GM19455 (cell line): ENCODE data around the gene STX18.
"Not testable (repeated sequence)": the region's sequence is repeated elsewhere in the genome, so short reads cannot be mapped to it uniquely, and the experiment has no call there.

Experiments used
- ATAC-seq: cut with Tn5 transposase; IDR thresholded peaks from one replicate; pipeline ENCODE4 v1.9.1; 2021; ENCODE audit not compliant: unreplicated experiment

Gene STX18

GRCh38 chr4:4422117-4422516, 119.7 kb downstream of the STX18 start:
- ATAC-seq = not testable (repeated sequence)

DNA sequence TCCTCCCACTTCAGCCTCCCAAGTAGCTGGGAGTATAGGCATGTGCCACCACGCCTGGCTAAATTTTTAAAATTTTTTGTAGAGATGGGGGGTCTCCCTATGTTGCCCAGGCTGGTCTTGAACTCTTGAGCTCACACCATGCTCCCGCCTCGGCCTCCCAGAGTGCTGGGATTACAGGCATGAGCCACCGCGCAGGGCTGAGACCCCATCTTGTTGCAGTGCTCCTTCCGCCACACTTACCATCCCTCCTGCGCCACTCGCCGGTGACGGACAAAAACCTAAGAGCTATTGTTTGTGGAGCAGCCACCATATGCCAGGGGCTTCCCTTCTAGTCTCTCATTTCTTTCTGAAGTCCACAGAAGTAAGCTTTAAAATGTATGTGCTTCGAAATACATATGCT, 120.5 kb downstream of the STX18 start:
- no peak for ATAC-seq

DNA sequence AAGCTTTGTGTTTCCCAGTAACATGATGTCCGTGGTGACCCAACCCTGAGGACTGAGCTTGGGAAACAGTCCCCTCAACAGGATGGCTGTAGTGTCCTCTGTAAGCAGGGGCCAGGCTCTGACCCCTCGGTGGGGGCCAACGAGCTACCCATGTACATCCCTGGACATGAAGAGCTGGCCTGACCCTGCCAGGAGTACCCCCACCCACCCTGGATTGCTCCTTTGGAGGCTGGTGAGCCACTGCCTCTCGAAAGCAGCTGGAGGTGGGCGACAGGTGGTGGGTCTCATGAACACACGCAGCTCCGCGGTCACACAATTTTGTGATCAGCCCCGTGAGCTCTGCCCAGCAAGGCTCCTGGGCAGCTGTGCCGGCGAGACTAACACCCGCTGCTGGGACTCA, 121.4 kb downstream of the STX18 start:
- no peak for ATAC-seq

- no peak for ATAC-seq
These were observed 122.0 kb downstream of the STX18 start for GRCh38 chr4:4419896-4420295.

DNA sequence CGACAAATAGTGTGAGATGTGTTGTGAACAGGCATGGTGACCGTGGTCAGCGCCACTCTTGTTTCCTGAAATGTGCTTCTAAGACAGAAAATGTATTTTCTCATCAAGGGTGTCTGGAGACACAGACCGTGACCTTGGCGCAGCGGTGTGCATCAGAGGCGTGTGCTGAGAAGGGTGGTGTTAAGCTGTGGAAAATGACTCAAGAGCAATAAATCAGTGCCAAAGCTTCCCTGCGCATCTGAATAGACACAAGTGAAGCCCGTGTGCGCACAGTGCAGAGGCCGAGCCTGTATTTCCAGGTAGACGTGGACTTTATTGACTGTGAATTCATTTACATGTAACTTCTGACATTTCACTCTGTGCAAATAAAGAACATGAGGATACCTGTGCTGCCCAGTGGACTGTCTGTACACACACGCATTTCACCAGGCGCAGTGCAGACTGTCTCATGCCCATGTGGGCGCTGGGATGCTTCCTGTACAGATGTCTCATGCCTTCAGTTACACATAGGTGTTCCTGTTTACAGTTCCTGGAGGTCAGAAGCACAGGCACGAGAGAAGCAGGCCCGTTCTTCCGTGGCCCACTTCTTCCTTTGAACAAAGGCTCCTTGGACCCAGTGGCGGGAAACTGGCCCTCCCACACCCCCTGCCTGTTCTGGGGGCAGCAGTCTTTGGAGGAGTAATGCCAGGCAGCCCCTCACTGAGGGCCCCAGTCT, 123.0 kb downstream of the STX18 start:
- ATAC-seq = no peak

DNA sequence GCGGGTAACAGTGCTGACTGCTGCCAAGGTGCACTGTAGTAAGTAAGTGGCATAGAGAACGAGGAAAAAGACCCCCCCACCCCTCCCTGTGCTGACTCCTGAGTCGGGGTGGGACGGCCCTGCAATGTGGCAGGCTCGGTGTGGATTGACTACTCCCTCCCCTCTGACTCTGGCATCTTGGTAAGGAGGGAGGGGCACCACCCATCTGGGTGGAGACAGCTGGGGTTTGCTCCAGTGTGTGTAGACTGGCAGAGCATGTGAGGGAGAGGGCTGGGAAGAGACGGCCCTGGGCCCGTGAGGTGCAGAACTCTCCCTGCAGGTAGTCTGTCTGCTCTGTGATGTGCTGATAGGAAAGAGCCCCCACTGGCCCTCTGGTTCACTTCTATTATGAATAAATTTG, 124.0 kb downstream of the STX18 start:
- no peak for ATAC-seq

- no peak for ATAC-seq
These were observed 124.9 kb downstream of the STX18 start for GRCh38 chr4:4416981-4417380.

DNA sequence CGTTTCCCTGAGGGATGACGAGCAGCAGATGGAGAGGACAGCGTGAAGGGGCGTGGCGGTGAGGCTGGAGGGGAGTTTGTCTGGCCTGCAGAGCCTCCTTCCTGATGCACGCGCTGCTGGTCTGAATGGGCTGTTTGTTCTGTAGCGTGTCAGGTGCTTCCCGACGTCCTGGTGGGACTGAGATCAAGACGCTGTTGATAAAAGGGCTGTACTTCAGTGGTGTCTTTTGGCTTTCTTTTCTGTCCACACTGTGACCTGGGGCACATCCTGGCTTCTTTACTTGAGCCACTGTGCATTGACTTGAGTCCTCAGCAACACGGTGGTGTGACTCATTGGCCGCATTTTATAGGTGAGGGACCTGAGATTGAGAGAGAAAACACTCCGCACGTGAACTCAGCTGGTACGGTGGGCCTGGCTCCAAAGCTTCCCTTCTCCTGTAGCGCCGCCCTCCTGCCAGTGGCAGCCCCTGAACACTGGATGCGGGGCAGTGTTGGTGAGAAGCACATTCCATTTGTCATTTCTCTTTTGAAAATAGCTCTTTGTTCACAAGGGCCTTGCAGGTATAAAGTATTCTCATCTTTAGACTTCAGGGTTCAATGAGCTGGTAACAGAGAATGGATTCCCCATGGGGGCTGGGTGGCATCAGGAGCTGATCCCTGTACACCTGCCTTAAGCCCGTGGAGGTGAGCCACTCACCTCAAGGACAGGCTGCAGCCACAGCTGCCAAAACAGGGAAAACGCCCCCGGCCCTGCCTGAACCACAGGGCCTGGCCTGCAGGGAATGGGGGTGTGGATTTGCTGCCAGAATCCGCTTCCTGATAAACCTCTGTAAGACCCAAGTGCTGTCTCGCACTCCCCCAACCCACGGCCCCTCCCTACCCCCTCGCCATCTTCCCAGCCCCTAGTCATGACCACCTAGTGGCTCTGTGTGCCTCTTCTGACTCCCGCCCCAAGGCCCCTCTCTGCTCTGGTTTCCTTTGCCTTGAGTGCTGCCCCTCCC, 125.7 kb downstream of the STX18 start:
- ATAC-seq = no peak

DNA sequence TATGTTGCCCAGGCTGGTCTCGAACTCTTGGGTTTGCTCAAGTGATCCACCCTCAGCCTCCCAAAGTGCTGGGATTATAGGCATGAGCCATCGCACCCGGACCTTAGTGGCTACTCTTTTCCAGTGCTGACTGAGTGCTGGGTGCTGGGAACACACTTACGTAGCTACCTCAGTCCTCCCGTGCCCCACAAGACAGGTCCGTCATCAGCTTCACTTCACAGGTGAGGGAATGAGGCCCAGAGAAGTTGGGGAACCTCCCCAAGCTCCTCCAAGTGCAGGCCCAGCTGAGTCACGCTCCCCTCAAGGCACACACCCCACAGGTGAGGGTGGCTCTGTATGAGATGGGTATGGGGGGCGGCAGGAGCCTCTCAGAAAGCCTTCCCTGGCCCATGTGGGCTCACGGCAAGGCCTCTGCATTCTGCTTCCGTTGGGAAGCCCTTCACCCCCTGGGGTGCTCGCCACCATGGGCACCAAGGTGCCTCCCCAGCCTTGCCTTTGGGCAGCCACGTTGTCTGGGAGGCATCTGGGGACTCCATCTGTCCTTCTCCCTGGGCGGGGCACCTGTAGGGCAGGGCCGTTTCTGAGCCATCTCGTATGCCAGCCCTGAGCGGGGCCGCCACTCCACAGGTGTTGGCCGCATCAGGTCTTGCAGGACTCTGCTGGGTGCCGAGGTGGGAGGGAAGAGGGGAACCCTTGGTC, 126.6 kb downstream of the STX18 start:
- ATAC-seq = no peak

DNA sequence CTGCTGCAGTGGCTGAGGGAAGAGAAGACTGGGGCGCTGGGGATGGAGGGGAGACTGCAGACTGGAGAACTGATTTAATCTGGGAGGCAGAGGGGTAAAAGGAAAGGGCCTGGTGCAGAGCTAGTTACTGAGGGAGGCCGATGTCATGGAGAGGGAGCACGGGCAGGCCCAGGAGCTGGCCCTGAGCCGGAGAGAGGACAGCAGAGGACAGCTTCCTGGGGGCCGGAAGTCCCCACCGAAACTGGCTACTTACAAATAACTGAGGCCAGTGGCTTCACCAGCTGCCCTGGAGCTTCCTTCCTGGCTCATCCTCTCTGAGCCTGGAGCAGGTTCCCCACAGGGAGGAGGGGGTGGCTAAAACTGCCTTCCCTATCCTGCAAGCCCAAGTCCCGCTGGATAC, 128.0 kb downstream of the STX18 start:
- no peak for ATAC-seq

DNA sequence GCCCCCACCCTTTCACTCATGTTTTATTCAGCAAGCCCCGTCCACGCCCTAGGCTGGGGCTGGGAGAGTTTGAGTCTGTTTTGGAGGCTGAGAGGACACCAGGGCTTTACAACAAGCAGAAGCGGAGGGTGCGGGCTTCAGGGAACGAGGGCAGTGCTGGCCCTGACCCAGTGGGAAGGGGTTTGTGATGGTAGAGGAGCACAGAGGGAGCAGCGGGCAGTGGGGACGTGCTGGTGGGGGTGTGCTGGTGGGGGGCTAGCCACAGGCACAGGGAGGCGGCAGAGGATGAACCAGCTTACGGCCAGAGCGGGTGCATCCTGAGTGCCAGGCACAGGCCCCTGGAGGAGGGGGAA, 128.5 kb downstream of the STX18 start:
- ATAC-seq = no peak

DNA sequence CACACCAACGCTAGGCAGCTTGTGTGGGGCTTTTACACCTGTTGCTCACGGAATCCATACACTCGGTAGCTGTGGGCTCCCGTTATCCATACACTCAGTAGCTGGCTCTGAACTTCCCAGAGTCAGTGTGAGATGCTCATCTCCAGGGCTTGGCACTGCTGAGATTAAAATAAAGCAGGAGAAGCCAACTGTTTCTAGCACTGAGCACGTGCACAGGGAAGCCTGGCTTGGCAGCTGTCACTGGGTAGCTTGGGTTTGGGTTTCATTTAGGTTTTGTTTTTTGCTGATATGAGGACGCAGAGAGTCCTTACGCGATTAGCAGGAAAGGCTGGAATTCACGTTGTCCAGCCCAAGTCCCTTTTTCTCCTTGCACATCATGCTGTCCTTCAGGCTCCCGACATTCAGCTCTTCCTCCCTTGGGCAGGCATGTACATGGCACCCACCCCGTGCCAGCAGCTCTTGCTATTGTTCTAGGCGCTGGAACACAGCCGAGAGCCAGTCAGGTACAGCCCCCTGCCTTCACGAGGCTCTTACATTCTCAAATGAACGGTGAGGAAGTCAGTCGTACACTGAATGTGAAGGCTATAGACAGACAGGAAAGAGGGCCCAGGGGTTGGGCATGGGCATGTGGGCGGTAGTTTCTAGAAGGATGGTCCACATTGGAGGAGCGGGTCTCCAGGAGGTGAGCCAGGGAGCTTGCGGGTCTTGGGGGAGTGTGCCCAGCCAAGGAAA, 129.0 kb downstream of the STX18 start:
- ATAC-seq = no peak

DNA sequence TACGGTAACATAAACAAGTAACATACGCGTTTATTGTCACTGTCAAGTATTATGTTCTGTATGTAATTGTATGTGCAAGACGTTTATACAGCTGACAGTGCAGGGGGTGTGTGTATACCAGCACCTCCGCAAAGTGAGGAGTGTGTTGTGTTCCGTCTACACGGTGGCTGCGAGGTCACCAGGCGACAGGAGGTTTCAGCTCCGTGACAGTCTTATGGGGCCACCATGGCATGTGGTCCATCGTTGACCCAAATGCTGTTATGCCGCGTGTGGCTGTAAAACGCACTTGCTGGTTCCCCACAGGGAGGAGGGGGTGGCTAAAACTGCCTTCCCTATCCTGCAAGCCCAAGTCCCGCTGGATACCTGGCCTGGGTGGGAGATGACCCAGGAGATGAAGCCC, 129.9 kb downstream of the STX18 start:
- ATAC-seq = no peak

- no peak for ATAC-seq
These were observed 131.6 kb downstream of the STX18 start for GRCh38 chr4:4410271-4410670.

- ATAC-seq = no peak
These were observed 132.3 kb downstream of the STX18 start for GRCh38 chr4:4409416-4410115.

GRCh38 chr4:4408576-4409335, 133.1 kb downstream of the STX18 start:
- ATAC-seq = no peak

DNA sequence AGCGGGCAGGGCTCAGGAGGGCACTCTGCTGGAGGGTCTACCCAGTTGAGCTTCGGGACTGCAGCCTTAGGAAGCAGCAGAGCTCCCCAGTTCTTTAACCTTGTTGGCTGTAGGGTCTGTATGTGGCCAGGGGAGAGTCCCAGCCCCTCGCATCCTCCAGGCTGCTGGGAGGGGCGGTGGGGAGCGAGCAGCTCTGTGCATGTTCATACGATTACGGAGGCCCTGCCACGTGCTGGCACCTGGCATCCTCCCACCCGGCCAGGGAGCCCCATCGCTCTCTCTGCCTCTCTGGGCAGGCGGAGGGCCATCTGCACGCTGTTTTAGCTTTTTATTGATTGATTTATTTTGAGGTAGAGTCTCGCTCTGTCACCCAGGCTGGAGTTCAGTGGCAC, 133.7 kb downstream of the STX18 start:
- ATAC-seq = no peak

- no peak for ATAC-seq
These were observed 134.3 kb downstream of the STX18 start for GRCh38 chr4:4407299-4408131.
